HEK293 (cell line): ENCODE data around the gene COL17A1.
A peak's percentile ranks its signal among the peaks of the same experiment; 100 is the strongest.

ENCODE experiments used
- BCL11A ChIP-seq: fragments of 450-650 bp; formaldehyde crosslinking; IDR thresholded peaks from 2 replicates; pipeline ENCODE4 v1.5.1; 2016; ENCODE audit warnings: low read depth, missing biosample characterization, missing genetic modification characterization
- BCL11B ChIP-seq: fragments of 450-650 bp; formaldehyde crosslinking; IDR thresholded peaks from 2 replicates; pipeline ENCODE4 v1.5.1; 2016; ENCODE audit warnings: low read depth, missing biosample characterization, missing genetic modification characterization
- GLI2 ChIP-seq: fragments of 450-650 bp; formaldehyde crosslinking; IDR thresholded peaks from 2 replicates; pipeline ENCODE4; 2017; ENCODE audit warnings: missing biosample characterization, missing genetic modification characterization, low read depth, borderline replicate concordance
- GLIS2 ChIP-seq: fragments of 450-650 bp; formaldehyde crosslinking; IDR thresholded peaks from 2 replicates; pipeline ENCODE4 v1.5.1; 2016; ENCODE audit warnings: missing biosample characterization, missing genetic modification characterization
- HOXA7 ChIP-seq: sonication (generic); formaldehyde crosslinking; IDR thresholded peaks from 2 replicates; pipeline ENCODE4 v1.8.1; 2022; ENCODE audit warnings: missing genetic modification reagents, borderline replicate concordance
- MZF1 ChIP-seq: fragments of 450-650 bp; formaldehyde crosslinking; IDR thresholded peaks from 2 replicates; pipeline ENCODE4 v1.5.1; 2017; ENCODE audit warnings: missing biosample characterization, missing genetic modification characterization, borderline replicate concordance
- OVOL3 ChIP-seq: fragments of 450-650 bp; formaldehyde crosslinking; IDR thresholded peaks from 2 replicates; pipeline ENCODE4 v1.5.1; 2016; ENCODE audit warnings: missing biosample characterization, missing genetic modification characterization
- PBX3 ChIP-seq: sonication (generic); formaldehyde crosslinking; IDR thresholded peaks from 2 replicates; pipeline ENCODE4 v1.8.1; 2022; ENCODE audit warnings: mild to moderate bottlenecking, moderate library complexity, missing genetic modification reagents
- PRDM1 ChIP-seq: fragments of 450-650 bp; formaldehyde crosslinking; IDR thresholded peaks from 2 replicates; pipeline ENCODE4; 2016; ENCODE audit warnings: missing biosample characterization, missing genetic modification characterization
- SALL2 ChIP-seq: fragments of 450-650 bp; formaldehyde crosslinking; IDR thresholded peaks from 2 replicates; pipeline ENCODE4 v1.5.0; 2017; ENCODE audit warnings: missing biosample characterization, mild to moderate bottlenecking, missing genetic modification characterization, borderline replicate concordance
- SCRT2 ChIP-seq: fragments of 450-650 bp; formaldehyde crosslinking; IDR thresholded peaks from 2 replicates; pipeline ENCODE4 v1.5.1; 2016; ENCODE audit warnings: missing biosample characterization, missing genetic modification characterization
- SP2 ChIP-seq: fragments of 450-650 bp; formaldehyde crosslinking; IDR thresholded peaks from 2 replicates; pipeline ENCODE4 v1.5.1; 2016; ENCODE audit warnings: missing biosample characterization, missing genetic modification characterization
- TCF7L2 ChIP-seq: IDR thresholded peaks from 2 replicates; pipeline ENCODE4 v1.6.1; 2011; ENCODE audit warnings: low read depth, mild to moderate bottlenecking, inconsistent platforms, low read length, moderate library complexity, borderline replicate concordance
- YY1 ChIP-seq: fragments of 450-650 bp; formaldehyde crosslinking; IDR thresholded peaks from 2 replicates; pipeline ENCODE4 v1.5.1; 2018; ENCODE audit warnings: missing biosample characterization, missing genetic modification characterization
- ZBTB21 ChIP-seq: fragments of 450-650 bp; formaldehyde crosslinking; IDR thresholded peaks from 2 replicates; pipeline ENCODE4 v1.5.1; 2017; ENCODE audit warnings: missing biosample characterization, missing genetic modification characterization
- ZFHX2 ChIP-seq: fragments of 450-650 bp; formaldehyde crosslinking; conservative IDR thresholded peaks from 2 replicates; pipeline ENCODE4 v1.5.1; 2016; ENCODE audit warnings: missing biosample characterization, missing genetic modification characterization
- ZFP37 ChIP-seq: fragments of 450-650 bp; formaldehyde crosslinking; IDR thresholded peaks from 2 replicates; pipeline ENCODE4 v1.5.1; 2016; ENCODE audit warnings: missing biosample characterization, missing genetic modification characterization
- ZFP41 ChIP-seq: fragments of 450-650 bp; formaldehyde crosslinking; IDR thresholded peaks from 2 replicates; pipeline ENCODE4 v1.5.1; 2016; ENCODE audit warnings: missing biosample characterization, missing genetic modification characterization, borderline replicate concordance
- ZNF112 ChIP-seq: fragments of 450-650 bp; formaldehyde crosslinking; IDR thresholded peaks from 2 replicates; pipeline ENCODE4 v1.5.0; 2017; ENCODE audit warnings: missing biosample characterization, missing genetic modification characterization
- ZNF138 ChIP-seq: fragments of 450-650 bp; formaldehyde crosslinking; IDR thresholded peaks from 2 replicates; pipeline ENCODE4 v1.5.1; 2016; ENCODE audit warnings: missing biosample characterization, missing genetic modification characterization, borderline replicate concordance
- ZNF169 ChIP-seq: fragments of 450-650 bp; formaldehyde crosslinking; IDR thresholded peaks from 2 replicates; pipeline ENCODE4 v1.5.1; 2016; ENCODE audit warnings: missing biosample characterization, missing genetic modification characterization
- ZNF248 ChIP-seq: fragments of 450-650 bp; formaldehyde crosslinking; IDR thresholded peaks from 2 replicates; pipeline ENCODE4 v1.5.1; 2017; ENCODE audit warnings: missing biosample characterization, missing genetic modification characterization
- ZNF26 ChIP-seq: fragments of 450-650 bp; formaldehyde crosslinking; IDR thresholded peaks from 2 replicates; pipeline ENCODE4 v1.5.1; 2016; ENCODE audit warnings: missing biosample characterization, missing genetic modification characterization
- ZNF266 ChIP-seq: fragments of 450-650 bp; formaldehyde crosslinking; IDR thresholded peaks from 2 replicates; pipeline ENCODE4 v1.5.1; 2016; ENCODE audit warnings: missing biosample characterization, missing genetic modification characterization, low read depth
- ZNF292 ChIP-seq: fragments of 450-650 bp; formaldehyde crosslinking; IDR thresholded peaks from 2 replicates; pipeline ENCODE4 v1.5.1; 2016; ENCODE audit warnings: low read depth, missing biosample characterization, missing genetic modification characterization, borderline replicate concordance
- ZNF311 ChIP-seq: fragments of 450-650 bp; formaldehyde crosslinking; IDR thresholded peaks from 2 replicates; pipeline ENCODE4 v1.5.1; 2017; ENCODE audit warnings: missing biosample characterization, missing genetic modification characterization, borderline replicate concordance
- ZNF324 ChIP-seq: fragments of 450-650 bp; formaldehyde crosslinking; IDR thresholded peaks from 2 replicates; pipeline ENCODE4 v1.5.1; 2016; ENCODE audit warnings: missing biosample characterization, missing genetic modification characterization
- ZNF341 ChIP-seq: fragments of 450-650 bp; formaldehyde crosslinking; IDR thresholded peaks from 2 replicates; pipeline ENCODE4; 2016; ENCODE audit warnings: low read depth, missing biosample characterization, missing genetic modification characterization
- ZNF354C ChIP-seq: fragments of 450-650 bp; formaldehyde crosslinking; IDR thresholded peaks from 2 replicates; pipeline ENCODE4 v1.5.1; 2016; ENCODE audit warnings: missing biosample characterization, missing genetic modification characterization, low read depth, borderline replicate concordance
- ZNF366 ChIP-seq: fragments of 450-650 bp; formaldehyde crosslinking; conservative IDR thresholded peaks from 2 replicates; pipeline ENCODE4 v1.5.1; 2016; ENCODE audit warnings: missing biosample characterization, missing genetic modification characterization
- ZNF37A ChIP-seq: fragments of 450-650 bp; IDR thresholded peaks from 2 replicates; pipeline ENCODE4 v1.5.1; 2018; ENCODE audit warnings: missing biosample characterization, missing genetic modification characterization
- ZNF391 ChIP-seq: fragments of 450-650 bp; formaldehyde crosslinking; IDR thresholded peaks from 2 replicates; pipeline ENCODE4 v1.5.1; 2016; ENCODE audit warnings: low read depth, missing biosample characterization, missing genetic modification characterization, borderline replicate concordance
- ZNF398 ChIP-seq: fragments of 450-650 bp; formaldehyde crosslinking; IDR thresholded peaks from 2 replicates; pipeline ENCODE4 v1.5.1; 2017; ENCODE audit warnings: missing biosample characterization, missing genetic modification characterization
- ZNF423 ChIP-seq: fragments of 450-650 bp; formaldehyde crosslinking; IDR thresholded peaks from 2 replicates; pipeline ENCODE4 v1.5.1; 2016; ENCODE audit warnings: missing biosample characterization, missing genetic modification characterization
- ZNF555 ChIP-seq: fragments of 450-650 bp; formaldehyde crosslinking; conservative IDR thresholded peaks from 2 replicates; pipeline ENCODE4 v1.5.1; 2017; ENCODE audit warnings: missing biosample characterization, mild to moderate bottlenecking, missing genetic modification characterization, inconsistent platforms
- ZNF580 ChIP-seq: fragments of 450-650 bp; formaldehyde crosslinking; IDR thresholded peaks from 2 replicates; pipeline ENCODE4 v1.5.1; 2016; ENCODE audit warnings: missing biosample characterization, missing genetic modification characterization
- ZNF664 ChIP-seq: fragments of 450-650 bp; formaldehyde crosslinking; IDR thresholded peaks from 2 replicates; pipeline ENCODE4 v1.5.1; 2016; ENCODE audit warnings: missing biosample characterization, missing genetic modification characterization
- ZNF701 ChIP-seq: fragments of 450-650 bp; formaldehyde crosslinking; IDR thresholded peaks from 2 replicates; pipeline ENCODE4 v1.5.1; 2016; ENCODE audit warnings: missing biosample characterization, missing genetic modification characterization
- ZNF777 ChIP-seq: fragments of 450-650 bp; formaldehyde crosslinking; IDR thresholded peaks from 2 replicates; pipeline ENCODE4 v1.5.1; 2017; ENCODE audit warnings: missing biosample characterization, missing genetic modification characterization, borderline replicate concordance
- ZSCAN16 ChIP-seq: fragments of 450-650 bp; formaldehyde crosslinking; IDR thresholded peaks from 2 replicates; pipeline ENCODE4 v1.5.1; 2016; ENCODE audit warnings: missing biosample characterization, missing genetic modification characterization

Gene COL17A1

GRCh38 chr10:104080762-104081161 lies 4.9 kb downstream of the COL17A1 start (continued):
- TF ChIP-seq ZNF26 (tag by site-specific recombination) (no peak), TCF7L2 (peak; percentile 48; the same call in 1 of the 2 replicates), SP2 (tag by site-specific recombination) (no peak), ZNF423 (no peak), BCL11A (tag by site-specific recombination) (peak; percentile 77), ZNF324 (tag by site-specific recombination) (no peak), PRDM1 (tag by site-specific recombination) (no peak), ZNF37A (tag by site-specific recombination) (no peak), OVOL3 (0 out of 2 replicates have a peak, but pooled peaks have one; percentile 22), ZNF391 (tag by site-specific recombination) (no peak), ZFHX2 (tag by site-specific recombination) (no peak), ZNF555 (tag by site-specific recombination) (no peak), ZNF664 (peak; percentile 93), ZNF354C (tag by site-specific recombination) (no peak), GLIS2 (no peak), HOXA7 (CRISPR knock-in tag) (no peak), ZNF292 (tag by site-specific recombination) (no peak), MZF1 (peak; percentile 61; the same call in 1 of the 2 replicates), PBX3 (CRISPR knock-in tag) (no peak), ZNF112 (tag by site-specific recombination) (no peak), BCL11B (tag by site-specific recombination) (peak; percentile 84), ZNF580 (tag by site-specific recombination) (no peak), ZNF266 (tag by site-specific recombination) (no peak), ZSCAN16 (tag by site-specific recombination) (no peak), YY1 (tag by site-specific recombination) (no peak), ZNF169 (tag by site-specific recombination) (no peak), ZNF701 (no peak), ZNF341 (tag by site-specific recombination) (no peak), ZNF398 (tag by site-specific recombination) (no peak), SALL2 (tag by site-specific recombination) (no peak), ZBTB21 (no peak), ZFP37 (no peak), ZNF311 (tag by site-specific recombination) (no peak), ZNF366 (tag by site-specific recombination) (no peak; the same call in 1 of the 2 replicates), GLI2 (tag by site-specific recombination) (no peak; the same call in 1 of the 2 replicates), ZFP41 (tag by site-specific recombination) (no peak), ZNF248 (no peak), ZNF777 (tag by site-specific recombination) (no peak), SCRT2 (peak; percentile 29; the same call in 1 of the 2 replicates), ZNF138 (tag by site-specific recombination) (no peak)
